GM18873 (cell line): Measurements from ENCODE around the gene SRD5A1.

Experiments used
- ATAC-seq: cut with Tn5 transposase; IDR thresholded peaks from one replicate; pipeline ENCODE4 v1.9.1; 2021; ENCODE audit warnings: mild to moderate bottlenecking, moderate library complexity, moderate number of reproducible peaks; ENCODE audit not compliant: unreplicated experiment, low FRiP score

Gene SRD5A1

DNA sequence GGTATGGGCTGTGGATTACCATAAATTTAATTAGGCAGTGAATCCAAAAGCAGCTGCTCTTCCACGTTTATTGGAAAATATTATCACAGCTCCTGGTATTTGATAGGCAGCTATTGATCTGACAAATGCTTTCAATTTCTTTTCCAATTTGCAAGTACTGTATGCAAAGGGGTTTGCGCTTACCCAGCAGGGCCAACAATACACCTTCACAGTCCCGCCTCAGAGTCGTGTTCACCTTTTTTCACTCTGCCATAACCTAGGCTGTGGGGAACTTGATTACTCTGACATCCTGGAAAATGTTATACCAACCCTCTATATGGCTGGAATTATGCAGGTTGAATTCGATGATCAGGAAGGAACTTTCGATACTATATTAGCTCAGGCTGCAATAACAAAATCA is 47.7 kb downstream of the SRD5A1 start:
- ATAC-seq = no peak

DNA sequence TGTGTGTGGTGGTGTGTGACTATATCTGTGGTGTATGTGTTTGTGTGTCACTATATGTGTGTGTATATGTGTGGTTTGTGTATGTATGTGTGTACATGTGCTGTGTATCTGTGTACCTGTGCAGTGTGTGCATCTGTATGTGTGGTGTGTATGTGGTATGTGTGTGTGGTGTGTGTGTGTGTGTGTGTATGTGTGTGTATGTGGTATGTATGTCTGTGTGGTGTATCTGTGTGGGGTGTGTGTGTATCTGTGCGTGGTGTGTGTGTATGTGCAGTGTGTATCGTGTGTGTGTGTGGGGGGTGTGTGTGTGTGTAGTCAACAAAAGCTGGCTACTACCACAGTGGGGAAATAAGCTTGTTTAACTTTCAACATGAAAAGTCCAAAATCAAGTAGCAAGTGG is 48.4 kb downstream of the SRD5A1 start:
- ATAC-seq = no peak

DNA sequence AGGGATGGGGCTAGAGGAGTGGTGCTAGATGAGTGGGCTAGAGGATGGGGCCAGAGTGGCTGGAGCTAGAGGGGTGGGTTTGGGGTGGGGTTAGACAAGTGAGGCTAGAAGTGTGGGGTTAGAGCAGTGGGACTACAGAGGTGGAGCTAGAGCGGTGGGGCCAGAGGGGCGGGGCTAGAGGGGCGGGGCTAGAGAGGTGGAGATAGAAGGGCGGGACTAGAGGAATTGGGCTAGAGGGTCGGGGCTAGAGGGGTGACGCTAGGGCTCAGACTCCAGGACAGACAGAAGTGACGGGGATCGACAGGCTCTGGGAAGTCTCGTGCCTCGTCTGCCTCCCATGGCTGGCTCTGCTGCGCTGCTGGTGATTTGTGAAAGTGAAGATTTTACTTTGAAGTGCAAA is 49.0 kb downstream of the SRD5A1 start:
- no peak for ATAC-seq

DNA sequence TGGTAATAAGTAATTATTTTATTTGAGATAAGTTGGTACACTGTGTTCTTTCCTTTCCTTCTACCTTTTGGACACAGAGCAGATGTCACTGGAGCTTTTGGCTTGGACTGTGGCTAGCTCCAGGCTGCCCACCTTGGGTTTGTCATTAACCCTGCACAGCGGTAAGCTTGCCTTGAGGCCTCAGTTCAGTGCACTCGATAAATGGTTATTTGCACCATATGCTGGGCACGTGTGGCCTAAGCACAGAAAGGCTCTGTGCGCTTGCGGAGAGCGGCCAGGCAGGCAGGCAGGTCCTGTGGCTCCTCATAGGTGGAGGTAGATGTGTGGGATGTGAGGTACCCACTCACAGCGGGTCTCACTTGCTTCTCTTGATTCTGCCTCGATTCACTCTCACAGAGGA is 50.0 kb downstream of the SRD5A1 start:
- no peak for ATAC-seq

DNA sequence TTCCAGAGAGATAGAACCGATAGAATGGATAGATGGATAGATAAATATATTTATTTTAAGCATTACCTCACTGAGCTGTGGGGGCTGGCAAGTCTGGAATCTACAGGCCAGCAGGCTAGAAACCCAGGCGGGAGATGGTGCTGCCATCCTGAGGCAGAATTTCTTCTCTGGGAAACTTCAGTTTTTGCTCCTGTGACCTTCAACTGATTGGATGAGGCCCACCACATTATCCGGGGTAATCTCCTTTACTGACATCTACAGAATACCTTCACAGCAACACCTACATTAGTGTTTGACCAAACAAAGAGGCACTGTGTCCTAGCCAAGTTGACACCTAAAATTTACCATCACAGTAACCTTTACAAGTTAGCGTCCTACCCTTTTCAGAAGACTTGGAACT is 50.8 kb downstream of the SRD5A1 start:
- no peak for ATAC-seq

DNA sequence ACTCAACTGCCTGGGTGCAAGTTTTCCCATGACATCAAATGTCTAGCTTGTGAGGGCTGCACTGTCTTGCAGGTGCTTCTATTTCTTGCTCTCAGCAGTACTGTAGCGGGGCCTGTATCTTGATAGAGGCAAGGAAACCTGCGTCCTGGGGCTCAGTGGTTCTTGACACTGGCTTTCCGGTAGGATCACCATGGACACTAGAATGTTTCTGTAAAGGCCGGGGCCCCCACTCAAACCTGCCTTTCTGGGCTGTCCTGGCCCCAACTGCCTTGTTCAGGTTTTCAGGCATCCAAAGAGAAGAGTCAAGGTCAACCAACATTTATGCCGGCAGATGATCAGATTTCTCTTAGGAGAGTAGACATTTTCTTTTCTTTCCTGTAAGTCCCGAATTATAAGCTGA is 53.3 kb downstream of the SRD5A1 start:
- no peak for ATAC-seq

DNA sequence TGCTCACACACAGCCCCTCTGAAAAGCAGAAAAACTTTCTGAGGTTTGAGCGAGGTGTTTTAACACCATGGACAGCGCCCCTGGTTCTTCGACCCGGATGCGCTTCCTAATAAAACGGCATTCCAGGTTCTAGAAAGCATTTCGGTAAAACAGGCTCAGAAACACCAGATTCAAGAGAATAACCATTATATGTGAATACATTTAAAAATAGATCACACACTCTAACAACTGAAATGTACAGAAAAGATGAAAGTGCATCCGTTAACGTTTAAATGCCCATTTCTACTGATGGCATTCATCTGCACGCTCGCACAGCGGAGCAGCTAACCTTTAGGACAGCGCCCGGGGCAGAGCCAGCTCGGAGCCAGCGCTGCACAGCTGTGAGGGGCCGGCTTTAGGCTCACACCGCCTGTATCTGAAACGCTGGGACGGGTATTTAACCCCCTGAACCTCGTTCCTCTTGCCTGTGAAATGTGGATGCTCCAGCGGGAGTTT is 53.7 kb downstream of the SRD5A1 start:
- ATAC-seq = no peak

DNA sequence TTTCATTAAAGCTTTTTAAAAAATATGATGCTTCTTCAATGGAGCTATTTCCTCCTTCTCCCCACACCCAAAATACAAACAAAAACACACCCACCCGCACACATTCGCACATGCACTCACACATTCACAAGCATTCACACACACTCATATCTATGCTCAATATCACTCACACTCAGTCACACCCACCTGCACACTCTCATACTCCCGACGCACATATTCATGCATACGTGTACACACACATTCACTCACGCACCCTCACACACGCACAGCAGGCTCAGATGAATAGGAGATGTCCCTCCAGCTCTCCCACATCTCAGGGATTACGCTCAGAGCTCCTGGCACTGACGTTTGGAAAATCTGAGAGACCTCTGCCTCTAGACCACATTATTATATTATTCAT is 54.3 kb downstream of the SRD5A1 start:
- ATAC-seq = no peak

DNA sequence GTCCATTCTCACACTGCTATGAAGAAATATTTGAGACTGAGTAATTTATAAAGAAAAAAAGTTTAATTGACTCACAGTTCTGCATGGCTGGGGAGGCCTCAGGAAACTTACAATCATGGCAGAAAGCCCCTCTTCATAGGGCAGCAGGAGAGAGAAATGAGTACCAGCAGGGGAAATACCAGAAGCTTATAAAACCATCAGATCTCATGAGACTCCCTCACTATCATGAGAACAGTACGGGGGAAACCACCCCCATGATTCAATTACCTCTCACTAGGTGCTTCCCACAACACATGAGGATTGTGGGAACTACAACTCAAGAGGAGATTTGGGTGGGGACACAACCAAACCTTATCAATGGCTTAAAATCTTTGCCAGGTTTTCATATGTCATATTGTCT is 59.7 kb downstream of the SRD5A1 start:
- no peak for ATAC-seq

DNA sequence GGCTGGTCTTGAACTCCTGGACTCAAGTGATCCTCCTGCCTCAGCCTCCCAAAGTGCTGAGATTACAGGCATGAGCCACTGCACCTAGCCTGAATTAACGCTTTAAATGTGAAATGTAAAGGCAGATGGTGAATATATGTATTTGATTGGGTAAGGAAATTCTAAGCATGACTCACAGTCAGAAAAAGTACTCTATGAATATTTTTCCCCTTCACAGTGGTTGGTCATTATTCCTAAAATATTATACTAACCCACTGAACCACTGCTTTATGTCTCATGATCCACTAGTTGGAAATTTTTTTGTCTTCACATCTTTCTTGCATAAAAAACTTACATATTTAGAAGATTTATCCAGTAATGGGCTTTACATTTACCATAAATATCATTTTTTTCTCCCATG is 65.5 kb downstream of the SRD5A1 start:
- ATAC-seq = no peak

DNA sequence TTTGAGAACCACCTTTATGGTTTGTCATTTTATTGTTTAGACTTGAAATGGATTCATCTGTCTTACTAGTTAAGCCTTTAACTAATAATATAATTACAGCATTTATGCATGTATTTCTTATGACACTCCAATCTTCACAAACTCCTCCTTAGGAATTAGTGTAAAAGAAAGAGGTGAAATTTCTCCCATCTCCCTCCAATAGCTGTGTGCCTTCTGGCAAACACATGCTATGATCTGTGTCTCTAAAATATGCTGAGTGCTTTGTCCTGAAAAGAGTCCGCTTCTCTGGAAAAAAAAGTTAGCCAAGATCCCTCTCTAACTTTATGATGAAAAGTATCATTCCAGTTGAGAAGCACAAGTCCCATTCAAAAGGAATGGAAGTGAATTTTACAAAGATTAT is 66.1 kb downstream of the SRD5A1 start:
- no peak for ATAC-seq

DNA sequence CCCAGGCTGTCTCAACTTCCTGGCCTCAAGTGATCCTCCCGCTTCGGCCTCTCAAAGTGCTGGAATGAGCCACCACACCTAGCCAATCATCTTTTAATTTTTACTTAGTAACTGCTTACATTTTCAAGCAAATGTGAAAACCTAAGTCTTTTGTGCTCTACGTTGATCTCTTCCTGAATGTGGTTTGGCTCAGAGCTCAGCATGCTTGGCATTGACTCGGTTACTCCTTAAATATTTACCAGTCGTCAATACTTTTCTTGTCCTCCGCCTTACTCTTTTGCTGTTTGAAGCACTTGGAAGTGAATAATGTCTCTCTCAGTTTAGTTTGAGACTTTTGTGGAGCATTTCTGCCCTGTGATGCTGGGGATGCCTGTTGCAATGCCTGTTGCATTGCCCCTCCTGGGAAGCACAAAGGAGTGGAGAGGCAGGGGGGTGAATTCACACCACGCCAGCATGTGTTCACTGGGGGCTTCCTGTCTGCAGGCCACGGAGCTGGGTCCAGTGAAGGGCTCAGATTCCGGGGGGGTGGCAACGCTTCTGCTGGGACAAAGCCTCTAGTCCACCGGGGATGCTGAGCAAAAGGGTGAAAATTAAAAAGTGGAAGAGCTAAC is 66.9 kb downstream of the SRD5A1 start:
- ATAC-seq = no peak

DNA sequence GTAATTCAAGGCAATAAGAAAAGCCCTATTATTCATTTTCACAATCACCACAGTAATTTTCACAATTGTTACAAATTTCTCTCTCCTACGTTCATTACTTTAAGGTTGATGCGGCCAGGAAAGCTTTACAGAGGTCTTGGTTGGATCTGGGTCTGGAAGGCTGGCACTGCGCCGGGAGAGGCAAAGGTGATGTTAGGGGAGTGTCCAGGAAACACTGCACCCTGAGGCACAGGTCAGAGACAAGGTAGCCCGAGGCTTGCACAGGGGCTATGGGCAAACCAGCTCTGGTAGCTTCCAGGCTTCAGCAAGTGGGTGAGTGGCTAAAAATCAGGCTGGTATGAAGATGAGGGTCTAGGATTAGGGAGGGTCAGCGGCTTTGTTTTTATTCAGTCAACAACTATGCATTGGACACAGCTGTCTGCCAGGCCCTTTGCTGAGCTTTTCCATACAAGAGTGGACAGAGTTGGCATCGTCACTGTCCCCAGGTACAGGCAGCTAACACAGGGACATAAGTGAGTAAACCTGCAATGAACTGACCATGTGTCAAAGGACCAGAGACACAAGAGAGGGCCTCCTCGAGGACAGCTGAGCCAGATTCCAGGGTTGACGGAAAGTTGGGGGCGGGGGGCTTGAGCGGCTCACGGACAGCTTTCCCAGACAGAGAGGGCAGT is 67.6 kb downstream of the SRD5A1 start:
- no peak for ATAC-seq

DNA sequence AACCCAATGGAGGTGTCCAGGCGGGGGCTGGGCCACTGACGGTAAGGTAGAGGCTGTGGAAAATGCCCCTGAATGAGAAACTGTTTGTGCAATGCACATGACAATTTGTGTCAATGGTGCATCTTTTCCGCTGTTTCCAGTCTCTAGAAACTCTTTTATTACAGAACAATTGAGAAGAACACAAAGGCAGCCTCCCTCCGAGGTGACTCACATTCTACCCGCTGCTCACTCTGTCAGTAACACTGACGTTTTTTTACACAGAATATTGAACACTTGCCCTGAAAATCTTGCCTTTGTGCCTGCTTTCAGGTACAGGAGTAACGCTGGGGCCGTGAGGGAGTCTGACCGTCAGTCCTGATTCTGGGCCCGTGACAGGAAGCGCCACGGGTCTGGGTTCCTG is 68.3 kb downstream of the SRD5A1 start:
- no peak for ATAC-seq

DNA sequence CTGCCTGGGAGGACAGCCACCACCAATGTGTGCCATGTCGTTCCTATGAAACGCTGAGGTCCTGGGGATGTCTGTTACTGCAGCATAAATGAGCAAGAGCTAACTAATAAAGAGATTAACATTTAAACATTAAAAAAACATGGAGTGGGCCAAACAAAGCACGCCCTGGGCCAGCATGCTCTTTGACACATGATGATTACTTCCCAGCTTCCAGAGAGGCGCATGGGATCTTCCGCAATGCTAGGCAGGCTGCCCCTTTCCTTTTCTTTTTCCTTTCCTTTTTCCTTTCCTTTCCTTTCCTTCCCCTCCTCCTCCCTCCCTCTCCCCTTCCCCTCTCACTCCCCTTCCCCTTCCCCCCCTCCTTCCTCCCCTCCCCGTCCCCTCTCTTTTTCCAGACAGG is 69.4 kb downstream of the SRD5A1 start:
- ATAC-seq = no peak

DNA sequence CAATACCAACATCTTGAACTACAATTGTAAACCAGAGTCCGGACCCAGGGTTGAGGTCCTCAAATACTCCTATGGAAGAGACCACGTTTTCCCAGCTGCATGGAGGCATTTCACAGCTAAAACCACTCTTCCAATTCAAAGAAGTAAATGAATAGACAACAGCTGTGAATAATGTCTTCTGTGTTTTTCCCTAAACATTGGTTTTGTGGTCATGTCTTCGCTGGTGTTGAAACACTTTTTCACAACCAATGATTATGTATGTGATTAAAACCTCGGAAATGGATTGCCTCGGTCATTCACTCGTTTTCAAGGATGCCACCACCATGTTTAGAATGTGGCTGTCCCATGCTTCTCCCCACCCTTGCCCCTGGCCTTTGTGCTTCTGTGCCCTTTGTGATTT is 70.6 kb downstream of the SRD5A1 start:
- ATAC-seq = no peak

DNA sequence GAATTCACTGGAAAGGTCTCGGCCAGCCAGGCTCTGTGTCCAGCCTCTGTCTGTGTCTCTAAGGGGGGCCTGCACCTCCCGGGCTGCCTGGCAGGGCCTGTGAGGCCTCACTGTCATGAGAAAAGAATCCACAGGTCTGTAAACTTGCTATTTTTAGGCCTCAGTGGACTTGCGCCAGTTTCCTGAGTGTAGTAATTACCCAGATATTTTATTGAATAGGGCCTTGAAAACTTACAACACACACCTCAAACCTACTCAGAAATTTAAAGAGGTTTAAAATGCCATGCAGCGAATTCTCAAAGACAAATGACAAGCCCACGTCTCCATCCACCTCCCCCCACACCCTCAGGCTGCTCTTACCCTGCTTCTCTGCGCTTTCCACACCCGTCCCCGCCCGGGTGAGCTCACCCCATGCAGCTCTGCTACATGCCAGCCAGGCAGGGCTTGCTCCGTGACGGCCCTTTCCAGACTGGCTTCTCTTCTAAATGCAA is 71.2 kb downstream of the SRD5A1 start:
- no peak for ATAC-seq

DNA sequence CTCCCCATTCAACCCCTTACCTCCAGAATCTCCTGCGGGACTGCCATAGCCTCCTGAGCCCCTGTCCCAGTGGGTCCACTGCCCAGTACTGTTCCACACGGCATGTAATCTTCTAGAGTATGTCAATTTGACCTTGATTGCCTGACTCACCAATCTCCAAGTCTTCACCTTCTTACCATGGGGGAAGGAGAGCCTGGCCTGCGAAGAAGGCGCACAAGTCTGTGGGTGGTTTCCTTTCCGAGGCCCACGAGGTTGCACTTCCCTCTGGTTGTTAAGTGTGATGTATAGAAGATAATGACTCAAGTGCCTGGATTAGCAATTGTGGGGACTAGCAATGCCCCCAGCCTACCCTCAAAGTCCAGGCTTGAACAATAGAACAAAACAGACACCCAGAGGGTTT is 71.8 kb downstream of the SRD5A1 start:
- ATAC-seq = peak; percentile 59

DNA sequence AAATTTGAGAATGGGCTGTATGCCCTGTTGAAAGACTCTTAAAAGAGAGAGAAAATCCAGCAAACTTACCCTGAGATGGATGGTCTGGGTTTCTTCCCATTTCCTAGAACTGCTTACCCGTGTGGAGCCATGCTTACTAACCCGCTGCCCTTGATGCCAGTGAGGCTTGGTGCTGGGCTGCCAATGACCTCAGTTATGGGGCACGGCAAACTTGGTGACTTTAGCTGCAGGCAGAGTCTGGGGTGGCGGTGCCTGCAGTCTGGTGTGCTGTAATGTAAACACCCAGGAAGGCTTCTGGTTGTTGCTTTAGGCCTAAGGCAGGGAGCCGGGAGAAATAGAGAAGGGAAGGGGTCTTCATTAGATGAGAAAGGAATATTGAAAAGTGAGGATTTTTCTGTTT is 72.7 kb downstream of the SRD5A1 start:
- no peak for ATAC-seq

DNA sequence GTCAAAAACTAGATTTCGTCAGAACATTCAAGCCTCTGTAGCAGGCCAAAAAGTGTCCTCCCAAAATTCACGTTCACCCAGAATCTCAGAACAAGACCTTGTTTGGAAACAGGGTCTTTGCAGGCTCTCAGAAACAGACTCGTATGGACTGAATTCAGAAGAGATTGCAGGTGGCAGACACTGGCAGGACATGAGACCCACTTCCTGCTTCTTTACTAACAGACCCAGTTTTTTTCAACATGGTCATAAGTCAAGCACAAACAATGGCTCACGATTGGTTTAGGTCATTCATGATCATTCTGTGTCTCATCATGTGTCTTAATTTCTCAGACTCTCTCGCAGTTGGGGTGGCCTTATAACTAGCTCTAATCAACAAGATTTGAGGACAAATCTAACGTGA is 74.6 kb downstream of the SRD5A1 start:
- ATAC-seq = no peak

DNA sequence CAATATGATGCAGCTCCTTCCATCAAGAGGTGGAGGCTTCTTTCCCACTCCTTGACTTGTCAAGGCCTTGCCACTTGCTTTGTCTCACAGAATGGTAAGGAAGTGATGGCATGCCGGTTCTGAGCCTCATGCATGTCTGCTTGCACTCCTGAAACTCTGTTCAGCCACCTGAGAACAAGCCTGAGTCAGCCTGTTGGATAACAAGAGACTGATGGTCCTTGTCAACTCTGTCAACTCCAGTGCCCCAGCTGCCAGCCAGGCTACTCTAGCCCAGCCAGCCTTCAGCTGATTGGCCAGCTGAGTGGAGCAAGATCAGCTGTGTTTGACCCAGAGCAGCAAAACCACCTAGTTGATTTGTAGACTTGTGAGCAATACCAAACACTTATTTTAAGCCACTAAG is 75.6 kb downstream of the SRD5A1 start:
- no peak for ATAC-seq

DNA sequence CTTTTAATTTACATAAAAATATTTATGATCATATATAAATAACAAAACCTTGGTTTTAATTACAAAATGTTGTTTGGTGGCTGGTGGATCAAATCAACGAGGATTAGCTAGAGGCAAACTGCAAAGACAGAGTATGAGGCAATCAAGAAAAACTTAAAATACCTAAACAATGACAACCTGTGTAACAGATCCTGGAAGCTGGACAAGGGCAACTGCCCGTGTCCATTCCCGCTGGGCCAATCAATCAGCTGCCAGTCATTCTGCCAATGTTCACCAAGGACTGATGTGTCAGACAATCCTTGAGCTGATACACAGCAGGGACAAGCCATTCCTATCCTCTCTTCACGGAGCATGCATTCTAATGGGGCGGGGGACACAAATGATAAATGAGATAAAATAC is 76.8 kb downstream of the SRD5A1 start:
- ATAC-seq = no peak
